HFF-Myc (cell line): ENCODE data around the gene POLR3C.

Experiments
- DNase-seq: peaks from one replicate; pipeline ENCODE4 v3.0.0-alpha.2; 2011; ENCODE audit warnings: low read depth; ENCODE audit errors: extremely low read depth
- H3K4me3 ChIP-seq: replicated peaks from 2 replicates; pipeline ENCODE4 v1.5.1; 2011; ENCODE audit warnings: low read depth, mild to moderate bottlenecking, control low read depth, low read length
- CTCF ChIP-seq: IDR thresholded peaks from 2 replicates; pipeline ENCODE4 v1.5.1; 2012; ENCODE audit warnings: mild to moderate bottlenecking, low read depth, low read length, control low read depth; ENCODE audit errors: missing control alignments

Gene POLR3C

GRCh38 chr1:145823565-145824498 lies at the start of gene POLR3C, which contains the start of gene RNF115:
POLR3C (plus strand) TSS chr1:145824200; CDS start chr1:145825777, 1,577 bp downstream.
RNF115 (minus strand) TSS chr1:145824095; CDS start chr1:145823873, 222 bp downstream.
- peak; percentile 50 for DNase-seq
- H3K4me3 ChIP-seq = peak within 1 kb of the TSS; percentile 98
- no peak for TF ChIP-seq CTCF

- no peak for TF ChIP-seq CTCF
- H3K4me3 ChIP-seq = no peak overlapping the region
- DNase-seq = no peak
Measured at GRCh38 chr1:145777357-145778145, 46.4 kb upstream of the POLR3C start.

GRCh38 chr1:145778146-145778540 lies 45.9 kb upstream of the POLR3C start:
- no peak for TF ChIP-seq CTCF
- no peak for DNase-seq

GRCh38 chr1:145782272-145783099 lies 41.5 kb upstream of the POLR3C start:
- TF ChIP-seq CTCF = no peak
- H3K4me3 ChIP-seq = no peak overlapping the region
- DNase-seq = peak; percentile 61

More at GRCh38 chr1:145778146-145778540, 45.9 kb upstream of the POLR3C start:
- no peak overlapping the region for H3K4me3 ChIP-seq

GRCh38 chr1:145784409-145784808 lies 39.6 kb upstream of the POLR3C start:
- no peak overlapping the region for H3K4me3 ChIP-seq
- DNase-seq = no peak
- no peak for TF ChIP-seq CTCF

- DNase-seq = no peak
- H3K4me3 ChIP-seq = no peak overlapping the region
- TF ChIP-seq CTCF = no peak
Measured at GRCh38 chr1:145785547-145785946, 38.5 kb upstream of the POLR3C start.
